HG03280 (cell line): Measurements from ENCODE around the gene SKOR1.

Source experiments
- ATAC-seq: cut with Tn5 transposase; IDR thresholded peaks from one replicate; pipeline ENCODE4 v1.9.1; 2021; ENCODE audit warnings: mild to moderate bottlenecking, moderate library complexity; ENCODE audit not compliant: unreplicated experiment

Gene SKOR1

DNA sequence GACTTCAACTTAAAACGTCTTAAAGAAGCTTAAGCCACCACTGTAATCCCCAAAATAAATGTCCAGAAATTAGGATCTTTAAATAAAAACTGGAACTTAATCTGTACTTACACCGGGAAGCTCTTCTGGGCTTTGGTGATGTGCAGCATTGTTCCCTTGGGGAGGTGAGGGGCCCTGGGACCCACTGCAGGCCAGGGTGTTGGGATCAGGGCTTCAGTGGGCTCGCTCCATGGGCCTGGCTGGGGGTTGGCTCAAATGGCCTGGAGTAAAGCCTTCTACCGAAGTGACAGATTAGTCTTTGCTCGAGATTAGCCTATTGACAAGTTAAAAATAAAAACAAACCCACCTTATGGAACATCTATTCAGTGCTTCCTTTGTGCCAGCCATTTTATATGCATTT, 20.7 kb downstream of the SKOR1 start:
- ATAC-seq: no peak

DNA sequence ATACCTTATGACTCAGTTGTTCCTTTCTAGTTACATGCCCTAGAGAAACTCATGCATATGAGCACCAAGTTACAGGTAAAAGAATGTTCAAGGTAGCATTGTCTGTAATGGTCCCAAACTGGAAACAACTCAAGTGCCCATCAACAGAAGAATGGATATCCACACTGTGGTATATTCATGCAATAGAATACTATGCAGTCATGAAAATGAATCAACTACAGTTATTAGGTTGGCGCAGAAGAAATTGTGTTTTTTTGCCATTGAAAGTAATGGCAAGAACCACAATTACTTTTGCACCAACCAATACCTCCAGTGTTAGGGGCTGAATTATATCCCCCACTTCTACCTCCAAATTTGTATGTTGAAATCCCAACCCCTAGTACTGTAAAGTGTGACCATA, 24.2 kb downstream of the SKOR1 start:
- ATAC-seq: no peak

DNA sequence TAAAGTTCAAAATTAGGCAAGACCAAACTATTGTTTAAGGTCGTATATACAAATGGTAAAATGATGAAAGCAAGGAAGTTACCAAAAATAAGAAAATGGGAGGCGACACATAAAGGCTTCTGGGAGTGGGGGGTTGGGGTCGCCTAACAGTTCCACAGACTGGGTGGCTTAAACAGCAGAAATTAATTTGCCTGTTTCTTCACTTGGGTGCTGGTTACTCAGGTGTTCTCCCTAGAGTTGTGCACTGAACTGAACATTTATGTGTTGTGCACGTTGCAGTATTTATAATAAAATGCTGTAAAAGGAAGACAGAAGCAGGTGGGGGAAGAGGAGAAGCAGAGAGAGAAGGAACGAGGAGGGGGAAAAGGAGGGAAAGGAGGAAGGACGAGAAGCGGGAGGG, 25.0 kb downstream of the SKOR1 start:
- no peak for ATAC-seq

DNA sequence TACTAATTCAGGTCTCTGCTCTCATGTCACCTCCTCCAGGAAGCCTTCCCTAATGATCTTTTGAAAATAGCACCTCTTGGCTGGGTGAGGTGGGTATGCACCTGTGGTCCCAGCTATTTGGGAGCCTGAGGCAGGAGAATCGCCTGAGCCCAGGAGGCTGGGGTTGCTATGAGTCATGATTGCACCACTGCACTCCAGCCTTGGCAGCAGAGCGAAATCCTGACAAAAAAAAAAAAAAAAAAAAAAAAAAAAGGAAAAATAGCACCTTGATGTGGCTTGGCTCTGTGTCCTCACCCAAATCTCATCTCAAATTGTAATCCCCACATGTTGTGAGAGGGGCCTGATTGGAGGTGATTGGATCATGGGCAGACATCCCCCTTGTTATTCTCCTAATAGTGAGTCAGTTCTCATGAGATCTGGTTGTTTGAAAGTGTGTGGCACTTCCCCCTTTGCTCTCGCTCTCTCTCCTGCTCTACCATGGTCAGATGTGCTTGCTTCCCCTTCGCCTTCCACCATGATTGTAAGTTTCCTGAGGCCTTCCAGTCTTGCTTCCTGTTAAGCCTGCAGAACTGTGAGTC, 25.8 kb downstream of the SKOR1 start:
- no peak for ATAC-seq

DNA sequence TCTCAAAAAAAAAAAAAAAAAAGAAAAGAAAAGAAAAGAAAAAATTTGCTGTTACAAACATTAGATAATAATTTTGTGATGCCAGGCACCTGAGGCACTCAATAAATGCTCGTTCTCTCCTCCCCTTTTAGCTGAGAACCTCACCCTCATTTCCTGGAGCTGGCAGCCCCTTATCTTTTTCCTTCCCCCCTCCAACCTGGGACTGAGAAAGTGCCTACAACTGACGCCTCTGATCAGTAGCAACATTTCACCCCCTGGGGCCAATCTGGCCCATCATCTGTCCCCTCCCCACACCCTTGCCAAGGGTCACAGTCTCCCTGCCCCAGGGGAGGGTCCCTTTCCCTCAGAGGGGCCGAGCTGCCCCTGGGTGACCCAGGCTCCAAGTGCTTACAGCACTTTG, 27.1 kb downstream of the SKOR1 start:
- no peak for ATAC-seq

DNA sequence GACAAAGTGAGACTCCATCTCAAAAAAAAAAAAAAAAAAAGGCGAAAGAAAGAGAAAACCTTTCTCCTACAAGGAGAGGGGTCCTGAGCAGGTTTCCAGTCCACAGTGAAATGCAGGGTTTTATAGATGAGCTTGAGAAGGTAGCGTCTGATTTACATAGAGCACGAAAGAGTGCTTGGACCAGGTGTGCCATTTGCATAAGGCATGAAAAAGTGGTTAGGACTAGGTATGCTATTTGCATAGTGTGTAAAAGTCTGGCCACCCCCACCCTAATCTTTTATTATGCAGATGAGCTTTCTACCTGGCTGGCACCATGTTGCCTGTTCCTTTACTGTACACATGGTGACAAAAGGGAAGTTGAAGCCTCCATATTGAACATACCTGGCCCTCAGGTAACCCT, 28.1 kb downstream of the SKOR1 start:
- ATAC-seq: no peak

DNA sequence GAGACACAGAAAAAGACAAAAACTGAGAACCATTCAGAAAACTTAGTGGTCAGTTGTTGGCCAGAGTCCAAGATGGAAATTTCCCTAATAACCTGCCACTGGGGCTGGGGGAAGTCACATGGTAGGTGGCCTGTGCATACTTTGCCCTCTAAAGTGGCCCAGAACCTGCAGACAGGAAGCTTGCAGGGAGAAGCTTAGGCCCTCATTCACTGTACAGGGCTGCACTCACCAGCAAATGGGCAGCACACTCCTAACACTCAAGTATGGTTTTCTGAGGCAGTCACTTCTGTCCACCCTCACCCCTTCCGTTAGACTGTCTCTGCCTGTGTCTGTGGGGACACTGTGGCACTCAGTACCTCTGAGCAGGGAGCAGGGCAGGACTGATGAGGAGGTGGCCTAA, 29.0 kb downstream of the SKOR1 start:
- no peak for ATAC-seq

DNA sequence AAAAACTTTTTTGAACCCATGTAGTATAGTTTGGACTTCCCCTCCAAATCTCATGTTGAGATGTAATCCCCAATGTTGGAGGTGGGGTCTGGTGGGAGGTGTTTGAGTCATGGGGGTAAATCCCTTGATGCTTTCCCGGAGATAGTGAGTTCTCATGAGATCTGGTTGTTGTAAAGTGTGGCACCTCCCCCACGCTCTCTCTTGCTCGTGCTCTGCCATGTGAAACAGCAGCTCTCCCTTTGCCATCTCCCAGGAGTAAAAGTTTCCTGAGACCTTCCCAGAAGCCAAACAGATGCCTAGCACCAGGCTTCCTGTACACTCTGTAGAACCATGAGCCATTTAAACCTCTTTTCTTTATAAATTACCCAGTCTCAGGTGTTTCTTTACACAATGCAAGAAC, 30.5 kb downstream of the SKOR1 start:
- ATAC-seq: no peak

DNA sequence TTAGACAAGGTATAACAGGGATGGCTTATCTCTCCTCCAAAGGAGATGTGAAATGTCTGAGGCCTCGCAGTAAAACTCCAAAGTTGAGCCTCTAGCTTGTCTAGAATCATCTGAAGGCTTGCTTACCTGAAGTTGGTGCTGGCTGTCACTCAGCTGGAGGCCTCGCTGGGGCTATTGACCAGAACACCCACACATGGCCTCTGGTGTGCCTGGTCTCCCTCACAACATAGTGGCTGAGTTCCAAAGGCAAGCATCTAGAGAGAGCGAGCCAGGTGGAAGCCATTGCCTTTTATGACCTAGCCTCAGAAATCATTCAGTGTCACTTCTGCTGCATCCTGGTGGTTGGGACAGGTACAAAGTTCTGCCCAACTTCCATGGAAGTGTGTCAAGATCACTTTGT, 31.9 kb downstream of the SKOR1 start:
- ATAC-seq: no peak

DNA sequence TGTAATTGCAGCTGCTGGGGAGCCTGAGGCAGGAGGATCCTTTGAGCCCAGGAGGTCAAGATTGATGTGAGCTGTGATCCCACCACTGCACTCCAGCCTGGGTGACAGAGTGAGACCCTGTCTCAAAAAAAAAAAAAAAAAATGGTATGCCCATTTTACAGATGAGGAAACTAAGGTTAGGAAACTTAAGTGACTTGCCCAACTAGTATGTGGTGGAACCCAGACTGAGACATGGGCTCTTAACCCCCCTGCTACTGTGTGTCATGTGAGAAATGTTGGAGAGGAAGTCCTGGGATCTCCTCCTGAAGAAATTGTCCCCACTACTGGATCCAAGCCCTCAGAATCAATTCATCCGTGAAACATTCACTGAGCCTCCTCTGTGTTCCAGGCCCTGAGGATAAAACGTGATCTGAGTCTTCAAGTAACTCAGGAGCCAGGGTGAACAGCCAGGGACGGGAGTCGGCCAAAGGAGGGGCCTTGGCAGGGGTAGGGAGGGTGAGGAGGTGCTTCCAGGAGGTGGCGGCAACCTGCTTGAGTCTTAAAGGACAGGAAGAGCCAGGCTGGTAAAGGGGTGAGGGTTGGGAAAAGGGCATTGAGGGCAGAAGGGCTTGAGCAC, 34.1 kb downstream of the SKOR1 start:
- ATAC-seq: no peak

DNA sequence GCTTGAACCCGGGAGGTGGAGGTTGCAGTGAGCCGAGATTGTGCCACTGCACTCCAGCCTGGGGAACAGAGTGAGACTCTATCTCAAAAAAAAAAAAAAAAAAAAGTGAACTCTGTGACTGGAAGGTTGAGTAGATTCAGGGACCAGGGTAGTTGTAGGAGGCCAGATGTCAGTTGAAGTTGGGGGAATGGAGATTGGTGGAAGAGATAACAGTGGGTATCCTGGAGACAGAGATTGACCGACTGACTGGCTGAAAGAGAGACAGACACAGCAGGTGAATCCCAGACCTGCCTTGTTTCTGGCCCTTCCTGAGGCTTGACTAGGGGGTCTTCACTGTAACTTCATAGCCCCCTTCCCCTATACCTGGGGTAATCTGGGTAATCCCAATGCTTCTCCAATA, 36.7 kb downstream of the SKOR1 start:
- no peak for ATAC-seq

DNA sequence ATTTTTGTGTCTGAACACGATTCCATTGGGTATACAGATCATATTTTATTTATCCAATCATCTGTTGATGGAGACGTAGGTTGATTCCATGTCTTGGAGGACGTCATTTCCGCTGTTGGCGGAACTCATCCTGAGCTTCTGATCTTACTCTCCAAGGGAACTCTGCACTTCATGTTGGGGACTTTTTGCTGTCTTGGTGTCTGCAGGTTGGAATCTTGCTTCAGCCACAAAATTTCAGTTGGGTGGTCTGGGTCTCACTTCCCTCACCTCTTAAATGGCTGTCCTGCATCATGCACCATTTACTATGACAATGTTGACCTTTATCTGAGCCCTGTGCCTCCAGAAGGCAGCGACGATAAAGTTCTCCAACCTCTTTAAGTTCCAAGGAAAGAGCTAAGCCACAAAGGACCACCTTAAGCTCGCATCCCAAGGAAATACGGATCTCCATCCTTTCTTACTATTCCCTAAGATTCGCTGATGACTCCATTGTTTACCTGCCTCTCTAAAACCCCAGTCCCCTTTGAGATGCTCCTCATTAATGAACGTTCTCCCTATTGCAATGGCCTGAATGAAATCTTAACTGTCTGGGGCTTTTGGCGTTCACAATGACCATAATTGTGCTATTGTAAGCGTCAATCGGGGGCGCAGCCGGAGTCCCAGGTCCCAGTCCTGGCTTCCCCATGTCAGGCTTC, 37.6 kb downstream of the SKOR1 start:
- peak; percentile 25 for ATAC-seq

DNA sequence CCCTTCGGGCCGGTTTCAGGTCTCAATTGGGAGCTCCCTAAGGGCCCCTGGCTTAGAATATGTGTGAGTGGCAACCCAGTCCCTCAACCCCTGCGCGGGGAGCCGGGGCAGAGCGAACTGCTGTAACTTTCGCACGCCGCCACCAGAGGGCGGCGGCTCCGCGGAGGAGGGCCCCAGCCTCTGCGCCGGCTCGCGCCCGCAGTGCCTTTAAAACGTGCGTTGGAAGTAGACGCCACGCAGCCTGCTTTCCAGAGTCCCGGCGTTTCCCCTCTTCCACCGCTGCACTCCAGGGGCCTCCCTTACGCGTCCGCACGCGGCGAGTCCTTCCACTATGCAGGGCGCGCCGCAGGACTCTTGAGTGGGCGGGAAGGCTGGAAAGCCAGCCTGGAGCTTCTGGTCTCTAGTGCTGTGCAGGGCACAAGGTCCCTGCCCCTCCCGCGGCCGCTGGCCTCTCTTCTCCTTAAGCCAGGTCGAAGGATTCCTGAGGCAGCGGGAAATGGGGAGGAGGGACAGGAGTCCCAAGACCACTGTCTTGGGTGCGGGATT, 38.2 kb downstream of the SKOR1 start:
- ATAC-seq: peak; percentile 80

DNA sequence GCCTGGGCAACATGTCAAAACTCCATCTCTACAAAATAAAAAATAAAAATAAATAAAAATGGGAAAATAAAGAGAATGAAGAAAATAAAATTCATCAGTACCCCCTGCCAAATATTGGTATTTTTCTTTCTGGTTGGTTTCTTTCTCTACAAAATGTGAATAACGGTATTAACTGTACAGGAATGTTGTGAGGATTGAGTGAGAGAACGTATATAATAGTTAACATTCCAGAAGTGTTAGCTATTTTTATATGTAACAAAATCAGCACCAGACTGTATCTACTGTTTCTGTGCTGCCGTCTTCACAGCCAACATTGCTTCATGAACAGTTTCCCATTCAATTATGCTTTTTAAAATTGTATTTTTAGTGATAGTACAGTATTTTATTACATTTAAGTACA, 40.0 kb downstream of the SKOR1 start:
- no peak for ATAC-seq

DNA sequence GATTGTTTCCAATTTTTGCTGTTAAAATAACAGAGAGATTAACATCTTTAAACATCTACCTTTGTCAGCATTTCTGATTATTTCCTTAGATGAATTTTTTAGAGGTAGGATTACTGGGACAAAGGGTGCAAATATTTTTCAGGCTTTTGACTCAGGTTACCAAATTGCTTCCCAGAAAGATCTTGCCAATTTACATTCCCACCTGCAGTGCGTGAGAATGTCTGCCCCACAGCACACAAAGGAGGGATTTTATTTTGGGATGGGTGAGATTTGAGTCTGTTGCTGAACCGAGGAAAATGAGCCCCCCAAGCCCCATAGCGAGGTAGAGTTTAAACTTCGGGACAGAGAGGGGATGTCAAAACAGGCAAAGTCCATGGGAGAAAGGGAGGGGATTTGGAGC, 40.5 kb downstream of the SKOR1 start:
- no peak for ATAC-seq

DNA sequence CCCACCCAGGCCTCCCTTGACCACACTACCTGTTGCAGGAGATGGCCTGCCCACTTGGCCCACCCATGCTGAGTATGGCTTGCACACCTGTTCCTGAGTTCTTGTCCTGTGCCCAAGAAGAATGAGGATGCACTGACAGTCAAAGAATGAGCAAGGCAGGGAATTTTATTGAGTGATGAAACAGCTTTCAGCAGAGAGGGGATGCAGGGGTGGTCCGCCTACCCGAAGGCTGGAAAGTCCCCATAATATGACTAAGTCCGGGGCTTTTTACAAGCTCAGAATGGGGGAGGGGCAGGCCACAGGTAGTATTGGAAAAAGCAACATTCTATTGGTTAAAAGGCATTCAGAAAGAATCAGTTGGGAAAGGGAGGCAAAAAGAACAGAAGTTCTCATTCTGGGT, 44.4 kb downstream of the SKOR1 start:
- ATAC-seq: no peak

DNA sequence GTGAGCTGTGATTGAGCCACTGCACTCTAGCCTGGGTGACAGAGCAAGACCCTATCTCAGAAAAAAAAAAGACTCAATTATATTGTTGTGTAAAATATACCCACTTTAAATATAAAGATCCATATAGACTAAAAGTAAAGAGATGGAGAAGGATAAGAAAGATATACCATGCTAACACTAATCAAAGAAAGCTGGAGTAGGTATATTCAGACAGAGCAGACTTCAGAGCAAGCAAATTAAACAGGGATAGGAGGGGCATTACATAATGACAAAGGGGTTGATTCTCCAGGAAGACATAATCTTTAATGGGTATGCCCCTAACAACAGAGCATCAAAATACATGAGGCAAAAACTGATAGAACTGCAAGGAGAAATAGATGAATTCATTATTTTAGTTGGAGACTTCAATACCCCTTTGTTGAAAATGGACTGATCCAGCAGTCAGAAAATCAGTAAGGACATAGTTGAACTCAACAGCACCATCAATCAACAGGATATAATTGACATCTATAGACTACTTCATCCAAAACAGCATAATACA, 45.6 kb downstream of the SKOR1 start:
- ATAC-seq: no peak

DNA sequence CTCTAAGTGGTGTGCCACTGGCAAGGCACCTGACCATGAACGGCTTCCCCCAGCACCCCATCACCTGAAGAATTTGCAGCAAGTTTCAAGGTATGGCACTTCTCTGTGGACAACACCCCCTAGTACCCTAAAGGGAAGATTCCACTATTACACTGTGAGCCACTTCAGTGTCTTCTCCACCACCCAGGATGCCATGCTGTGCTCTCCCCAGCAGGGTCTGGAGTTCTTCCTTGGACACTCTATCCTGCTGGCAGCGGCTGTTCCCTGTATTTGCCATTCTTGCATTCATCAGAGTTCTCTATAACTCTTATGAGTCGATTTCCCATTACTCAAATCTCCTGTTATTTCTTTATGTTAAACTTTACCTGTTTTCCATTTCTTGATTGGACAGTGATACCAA, 48.5 kb downstream of the SKOR1 start:
- no peak for ATAC-seq

DNA sequence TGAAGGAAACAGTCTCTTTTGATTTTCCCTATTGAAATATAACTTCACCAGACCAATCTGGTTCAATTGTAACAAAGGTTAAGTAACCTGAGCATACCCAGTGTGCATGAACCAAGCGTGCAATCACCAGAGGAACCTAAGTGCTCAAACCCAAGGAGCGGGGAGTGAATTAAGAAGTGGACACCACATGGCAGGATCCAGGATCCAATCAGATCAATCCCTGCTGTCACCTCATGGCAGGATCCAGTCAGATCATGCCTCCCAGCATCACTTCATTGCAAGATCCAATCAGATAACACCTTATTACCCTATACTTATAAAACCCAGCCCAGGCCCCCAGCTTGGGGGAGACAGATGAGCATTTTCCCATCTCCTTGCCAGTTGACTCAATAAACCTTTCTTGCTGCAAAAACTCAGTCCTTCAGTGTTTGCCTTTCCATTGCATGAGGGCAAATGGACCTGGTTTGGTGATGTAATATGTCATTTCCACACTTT, 53.5 kb downstream of the SKOR1 start:
- no peak for ATAC-seq

DNA sequence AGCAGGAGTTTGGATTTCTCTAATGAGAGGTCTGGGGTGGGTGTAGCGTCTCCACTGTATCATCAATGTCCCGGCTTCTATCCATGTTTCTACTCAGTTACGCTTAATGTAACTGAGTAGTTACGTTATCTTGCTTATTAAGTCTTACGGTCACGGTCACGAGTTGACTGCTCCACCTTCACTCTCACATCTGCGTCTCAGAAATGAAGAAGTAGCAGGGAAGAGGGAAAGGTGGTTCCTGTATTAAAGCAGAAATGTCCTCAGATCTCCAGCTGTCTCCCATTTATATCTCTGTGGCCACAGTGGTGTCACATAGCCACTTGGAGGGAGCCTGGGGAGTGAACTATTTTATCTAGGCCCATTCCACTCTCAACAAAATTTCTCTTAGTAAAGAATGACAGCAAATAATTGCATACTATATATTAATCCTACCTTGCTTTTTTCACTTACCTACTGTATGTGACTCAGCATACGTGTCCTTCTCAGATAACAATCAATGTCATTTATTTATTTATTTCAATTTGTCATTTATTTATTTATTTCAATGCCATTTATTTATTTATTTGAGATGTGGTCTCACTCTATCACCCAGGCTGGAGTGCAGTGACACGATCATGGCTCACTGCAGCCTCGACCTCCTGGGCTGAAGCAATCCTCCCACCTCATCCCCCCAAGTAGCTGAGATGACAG, 54.3 kb downstream of the SKOR1 start:
- no peak for ATAC-seq

DNA sequence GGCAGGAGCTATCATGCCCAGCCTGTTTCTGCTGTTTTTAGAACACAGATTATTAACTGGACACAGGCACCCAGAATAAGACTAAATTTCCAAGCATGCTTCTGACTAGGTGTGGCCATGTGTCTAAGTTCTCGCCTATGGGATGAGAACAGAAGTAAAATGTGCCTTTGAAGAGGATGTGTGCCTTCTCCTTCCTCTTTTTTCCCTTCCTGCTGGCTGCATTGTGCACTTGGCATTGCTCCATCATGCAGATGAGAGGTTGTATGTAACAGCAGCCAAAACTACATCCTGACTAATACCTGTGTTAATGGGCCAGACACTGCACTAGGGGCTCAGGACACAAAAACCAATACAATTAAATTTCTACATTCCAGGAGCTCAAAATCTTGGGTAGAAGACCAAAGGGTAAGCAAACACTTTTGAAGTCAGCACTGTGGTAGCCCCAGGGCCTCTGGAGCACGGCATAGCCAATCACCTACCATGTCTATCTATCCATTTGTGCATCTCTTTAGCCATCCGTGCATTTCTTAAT, 55.4 kb downstream of the SKOR1 start:
- ATAC-seq: no peak
